Left ventricle myocardium superior (tissue), 1 donor: ENCODE measurements around the gene CDK11A. TPM values are rescaled to one million over a fixed set of nuclear protein-coding genes. Genes with fewer than 3 reads are reported as not detected.
"Not testable (repeated sequence)": the region's sequence is repeated elsewhere in the genome, so short reads cannot be mapped to it uniquely, and the experiment has no call there.

Experiments
- ATAC-seq: fragments of 200-7000 bp; cut with Tn5 transposase; one replicate; pipeline ENCODE4 v1.9.1; 2020; ENCODE audit warnings: mild to moderate bottlenecking, moderate library complexity
- DNase-seq: peaks from one replicate; pipeline ENCODE4 v3.0.0-alpha.2; 2020
- intact Hi-C: fragments of 100-400 bp; cut with micrococcal nuclease; formaldehyde crosslinking; loops from one replicate; pipeline ENCODE4 v1.11.0; 2022
- total RNA-seq: library from RNA; stranded (reverse); fragmentation: NEBNext Ultra II Directional; extraction: Animal tissue kit (Norgen Biotek cat#: 25700); gene quantifications from one replicate; pipeline ENCODE4 v1.2.1, GENCODE V29; 2021
- donor health status: DM: no; HTN: yes; CAD: no; lungs with severe emphysema.

Gene CDK11A
- total RNA-seq, 1 donor from 2014 or later: 22.3 TPM

DNA sequence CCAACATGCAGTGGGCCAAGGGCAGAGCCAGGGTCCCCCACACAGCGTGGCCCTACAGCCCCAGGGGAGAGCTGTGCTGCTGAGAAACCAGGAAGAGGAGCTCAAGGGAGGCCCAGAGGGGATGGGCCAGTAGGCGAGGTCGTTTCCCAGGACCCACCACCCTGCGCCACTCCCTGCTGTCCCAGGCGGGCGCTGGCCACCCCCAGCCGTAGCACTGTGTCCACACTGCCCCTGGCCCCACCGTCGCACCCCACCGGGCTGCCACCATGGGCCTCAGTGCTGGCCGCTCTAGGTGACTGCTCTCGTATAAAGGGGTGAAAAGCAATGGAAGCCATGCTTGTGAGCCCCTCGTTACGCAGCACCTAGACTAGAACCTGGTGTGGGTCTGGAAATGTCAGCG, 31.7 kb upstream of the CDK11A start:
- no peak for ATAC-seq
- intact Hi-C loops: no loop called here
- no peak for DNase-seq

DNA sequence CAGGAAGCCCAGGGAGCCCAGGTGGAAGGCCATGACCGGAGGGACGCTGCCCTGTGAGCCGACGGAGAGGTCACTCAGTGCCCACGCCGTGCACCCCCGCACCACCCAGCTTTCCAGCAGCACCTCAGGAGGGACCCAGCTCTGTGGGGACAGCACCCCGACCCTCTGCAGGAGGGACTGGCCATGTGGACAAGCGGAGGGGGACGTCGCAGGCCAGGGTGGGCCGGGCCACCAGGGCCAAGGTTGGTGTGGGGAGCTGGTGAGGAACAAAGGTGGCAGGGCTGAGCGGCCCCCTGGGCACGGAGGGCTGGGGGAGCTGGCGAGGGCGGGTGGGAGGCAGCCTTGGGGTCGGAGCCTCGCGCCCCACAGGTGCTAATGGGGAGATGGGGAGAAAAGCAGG, 31.3 kb upstream of the CDK11A start:
- no peak for ATAC-seq
- no peak for DNase-seq
- intact Hi-C loops: no loop called here

DNA sequence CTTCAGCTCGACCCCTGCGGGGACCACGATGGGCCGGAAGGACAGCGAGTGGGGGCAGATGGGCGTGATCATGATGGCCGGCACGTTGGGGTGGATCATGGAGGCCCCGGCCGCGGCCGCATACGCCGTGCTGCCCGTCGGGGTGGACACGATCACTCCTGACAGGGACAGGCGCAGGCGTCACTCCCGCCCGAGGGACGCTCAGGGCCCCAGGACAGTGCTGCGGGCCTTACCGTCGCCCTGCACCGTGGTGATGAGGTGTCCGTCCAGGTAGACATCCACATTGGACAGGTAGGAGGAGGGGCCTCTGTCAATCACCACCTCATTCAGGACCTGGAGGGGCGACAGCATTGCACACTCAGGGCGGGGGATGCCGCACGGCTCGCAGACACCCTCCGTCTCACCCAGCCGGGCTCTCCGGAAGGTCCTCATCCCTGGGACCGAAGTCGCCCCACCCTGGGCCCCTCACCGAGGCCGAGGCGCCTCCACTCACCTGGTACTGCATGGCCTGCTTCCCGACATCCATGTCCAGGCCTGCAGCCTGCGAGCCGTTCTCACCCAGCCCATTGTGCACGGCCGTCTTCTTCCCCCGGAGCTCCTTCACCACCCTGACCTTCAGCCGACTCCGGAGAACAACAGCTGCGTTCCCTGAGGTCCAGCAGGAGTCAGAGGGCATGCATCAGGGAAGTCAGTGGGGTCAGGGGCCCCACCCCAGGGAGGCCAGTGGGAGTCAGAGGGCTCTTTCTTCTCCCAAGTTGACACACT, 30.1 kb upstream of the CDK11A start:
- ATAC-seq (no peak), DNase-seq (no peak)
- intact Hi-C loops: no loop called here

DNA sequence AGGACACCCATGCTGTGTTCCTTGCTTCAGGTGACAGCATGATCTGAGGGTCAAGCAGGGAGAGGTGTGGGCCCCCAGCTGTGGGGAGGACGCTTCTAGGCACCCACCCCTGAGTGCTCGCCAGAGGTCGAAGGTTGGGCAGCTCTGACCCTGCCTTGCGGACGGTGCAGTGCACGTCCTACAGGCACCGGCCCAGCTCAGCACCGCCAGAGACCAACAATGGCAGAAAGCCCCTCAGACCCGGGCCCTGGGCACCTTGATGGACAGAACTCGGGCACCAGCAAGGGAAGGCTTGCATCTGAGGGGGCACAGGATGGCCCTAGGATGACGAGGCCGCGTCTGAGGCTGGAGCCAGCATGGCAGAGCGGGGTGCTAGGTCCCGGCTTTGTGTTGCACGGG, 29.4 kb upstream of the CDK11A start:
- intact Hi-C loops: no loop called here
- ATAC-seq: no peak
- no peak for DNase-seq

DNA sequence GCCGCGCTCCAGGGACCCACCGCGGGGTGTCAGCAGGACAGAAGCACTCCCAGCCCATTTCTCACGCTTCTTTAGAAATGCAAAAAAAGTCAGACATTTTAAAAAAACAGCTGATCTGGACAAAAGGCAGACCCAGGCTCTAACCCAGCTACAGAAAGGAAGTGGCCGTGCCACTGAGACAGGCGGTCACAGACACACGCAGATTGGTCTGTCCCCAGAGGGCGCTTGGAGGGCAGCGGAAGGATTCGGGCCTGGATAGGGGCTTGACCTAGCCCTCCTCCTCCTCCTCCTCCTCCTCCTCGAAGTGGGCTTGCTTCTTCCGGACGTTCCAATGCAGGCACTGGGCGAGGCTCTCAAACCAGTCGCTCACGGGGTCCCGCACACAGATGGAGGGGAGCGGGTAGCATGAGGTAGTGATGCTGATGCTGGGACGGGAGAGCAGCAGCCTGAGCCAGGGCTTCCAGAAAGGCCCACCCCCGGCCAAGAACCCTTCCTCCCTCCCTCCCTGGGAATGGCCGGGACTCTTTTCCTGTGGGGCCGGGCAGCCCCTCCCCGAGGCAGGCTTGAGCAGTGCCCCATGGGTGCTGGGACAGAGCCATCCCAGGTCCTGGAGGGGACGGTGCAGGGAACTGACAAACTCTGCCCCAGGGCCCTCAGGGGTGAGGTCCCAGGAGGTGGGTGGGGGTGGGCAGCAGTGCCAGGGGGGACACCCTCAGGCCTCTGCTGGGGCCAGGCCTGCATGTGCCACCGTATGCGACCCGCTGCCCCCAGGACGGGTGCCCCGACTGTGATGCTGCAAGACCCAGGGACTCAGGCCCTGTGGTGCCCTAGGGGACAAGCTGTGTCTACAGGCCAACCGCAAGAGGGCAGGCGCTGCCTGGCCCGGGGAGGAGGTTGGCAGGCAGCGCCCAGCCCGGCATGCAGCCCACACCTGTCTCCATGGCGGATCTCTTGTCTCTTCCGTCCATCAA, 28.8 kb upstream of the CDK11A start:
- ATAC-seq (no peak), DNase-seq (no peak)
- intact Hi-C loops: no loop called here

DNA sequence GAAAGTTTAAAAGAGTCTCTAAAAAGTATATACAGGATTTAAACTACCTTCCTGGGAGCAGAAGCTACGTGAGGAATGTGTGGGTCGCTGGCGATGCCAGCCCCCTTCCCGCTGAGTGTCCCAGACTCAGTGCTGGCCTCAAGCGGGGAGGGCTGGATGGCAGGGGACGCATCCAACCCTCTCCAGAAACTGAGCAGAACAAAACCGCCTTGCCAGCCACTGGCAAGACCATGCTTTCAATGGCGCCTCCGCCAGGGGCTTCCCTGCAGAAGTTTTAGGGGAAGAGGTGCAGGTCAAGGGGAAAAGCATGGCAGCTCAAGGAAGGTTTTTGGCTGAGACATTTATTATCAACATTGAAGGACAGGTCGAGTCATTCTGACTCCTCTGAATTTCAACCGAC, 28.0 kb upstream of the CDK11A start:
- no peak for DNase-seq
- intact Hi-C loops: no loop called here
- ATAC-seq: no peak

DNA sequence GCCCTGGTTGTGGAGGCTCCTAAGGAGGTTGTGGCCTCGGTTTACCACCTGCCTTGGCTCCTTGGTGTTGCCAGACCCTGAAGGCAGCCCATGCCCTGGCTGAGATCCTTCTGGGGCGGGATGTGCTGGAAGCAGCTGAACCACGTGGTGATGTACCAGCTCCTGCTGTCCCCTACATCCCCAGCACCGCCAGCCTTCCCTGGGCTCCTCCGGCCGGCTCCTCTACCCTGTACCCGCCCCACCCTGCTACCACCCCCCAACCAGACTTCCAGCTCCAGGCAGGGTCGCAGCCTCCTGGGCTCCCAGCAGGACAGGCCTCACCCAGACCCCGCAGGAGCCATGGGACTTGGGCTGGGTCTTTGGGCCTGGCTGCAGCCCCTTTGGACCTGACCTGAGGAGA, 25.8 kb upstream of the CDK11A start:
- intact Hi-C loops, ATAC-seq, DNase-seq: not testable (repeated sequence)

DNA sequence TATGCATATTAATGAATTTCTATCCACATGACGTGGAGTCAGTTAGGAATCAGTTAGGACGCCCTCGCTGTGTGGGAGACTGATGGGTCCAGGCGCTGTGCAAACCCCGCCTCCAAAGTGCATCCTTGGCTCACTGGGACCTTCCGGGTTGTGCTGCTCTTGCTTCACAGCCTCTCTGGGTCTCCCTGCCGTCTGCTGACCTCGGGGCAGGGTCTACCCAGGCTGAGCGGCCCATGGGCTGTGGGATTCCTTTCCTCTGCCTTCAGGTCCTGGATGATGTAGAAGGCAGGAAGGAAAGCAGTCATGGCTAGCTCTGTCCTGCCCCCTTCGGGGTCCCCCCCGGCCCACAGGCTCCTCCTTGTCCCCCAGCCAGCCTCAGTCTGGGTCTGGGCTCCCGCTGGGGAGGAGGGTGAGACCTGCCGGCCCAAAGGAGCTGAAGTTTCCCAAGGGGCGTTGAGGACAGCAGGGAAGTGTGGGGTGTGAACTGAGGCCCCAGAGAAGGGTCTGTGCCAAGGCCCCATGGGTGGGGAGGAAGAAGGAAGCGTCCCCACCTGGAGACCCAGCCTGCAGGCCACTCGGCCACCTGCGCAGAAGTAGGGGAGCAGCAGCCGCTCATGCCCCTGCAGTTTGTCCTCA, 24.6 kb upstream of the CDK11A start:
- no peak for DNase-seq
- no peak for ATAC-seq
- intact Hi-C loops: no loop called here

DNA sequence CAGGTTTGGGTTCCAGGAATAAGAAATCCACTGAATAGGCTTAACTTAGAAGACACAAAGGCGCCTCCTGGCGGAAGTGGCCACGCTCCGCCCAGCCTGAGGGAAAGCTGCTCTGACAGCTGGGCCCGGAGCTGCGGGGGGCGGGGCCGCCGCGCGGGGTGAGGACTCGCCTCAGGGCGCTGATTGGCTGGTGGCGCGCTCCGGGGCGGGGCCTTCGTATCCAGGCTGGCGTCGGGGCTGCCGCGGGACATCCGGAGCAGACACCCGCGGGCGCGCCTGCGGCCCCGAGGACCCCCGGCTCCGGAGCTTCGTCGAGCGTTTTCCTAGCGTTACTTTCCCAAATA, 22.4 kb upstream of the CDK11A start:
- ATAC-seq: peak; percentile 92
- not testable (repeated sequence) for DNase-seq

DNA sequence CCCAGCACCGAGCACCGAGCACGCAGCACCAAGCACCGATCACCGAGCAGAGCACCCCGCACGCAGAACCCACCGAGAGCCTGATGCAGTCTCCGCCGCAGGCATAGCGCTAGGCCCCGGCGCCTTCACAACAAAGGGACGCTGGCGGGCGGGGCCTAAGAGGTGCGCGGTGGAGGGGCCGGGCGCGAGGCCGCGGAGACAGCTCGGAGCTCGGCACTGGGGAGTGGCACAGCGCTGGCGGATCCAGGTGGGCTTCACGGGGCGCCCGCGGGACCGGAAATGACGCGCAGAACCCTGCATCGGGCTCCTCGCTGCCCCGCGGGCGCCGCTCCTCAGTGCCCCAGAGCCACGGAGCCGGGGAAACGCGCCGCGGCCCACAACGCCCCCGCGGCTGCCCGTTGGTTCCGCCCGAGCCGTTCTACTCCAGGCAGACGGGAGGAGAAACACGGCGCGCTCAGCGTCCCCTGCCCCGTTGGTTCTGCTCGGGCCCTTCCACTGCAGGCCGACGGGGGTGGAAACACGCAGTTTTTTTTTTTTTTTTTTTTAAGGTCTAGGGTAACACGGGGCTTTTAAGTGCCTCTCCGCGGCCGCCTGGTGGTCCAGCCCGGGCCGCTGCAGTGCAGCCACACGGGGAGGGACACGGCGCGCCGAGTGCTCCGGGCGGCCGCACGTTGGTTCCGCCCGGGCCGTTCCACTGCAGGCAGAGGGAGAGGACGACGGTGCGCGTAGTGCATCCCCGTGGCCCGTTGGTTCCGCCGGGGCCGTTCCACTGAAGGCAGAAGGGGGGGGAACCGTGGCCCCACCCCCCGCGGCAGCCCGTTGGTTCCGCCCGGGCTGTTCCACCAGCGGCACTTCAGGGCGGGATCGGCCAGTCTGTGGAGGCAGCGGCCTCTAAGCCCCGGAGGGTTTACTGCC, 21.8 kb upstream of the CDK11A start:
- peak; percentile 89 for ATAC-seq
- intact Hi-C loops: not testable (repeated sequence)
- peak; percentile 93 for DNase-seq

More for the DNA sequence above, 22.4 kb upstream of the CDK11A start:
- intact Hi-C loops: not testable (repeated sequence)

DNA sequence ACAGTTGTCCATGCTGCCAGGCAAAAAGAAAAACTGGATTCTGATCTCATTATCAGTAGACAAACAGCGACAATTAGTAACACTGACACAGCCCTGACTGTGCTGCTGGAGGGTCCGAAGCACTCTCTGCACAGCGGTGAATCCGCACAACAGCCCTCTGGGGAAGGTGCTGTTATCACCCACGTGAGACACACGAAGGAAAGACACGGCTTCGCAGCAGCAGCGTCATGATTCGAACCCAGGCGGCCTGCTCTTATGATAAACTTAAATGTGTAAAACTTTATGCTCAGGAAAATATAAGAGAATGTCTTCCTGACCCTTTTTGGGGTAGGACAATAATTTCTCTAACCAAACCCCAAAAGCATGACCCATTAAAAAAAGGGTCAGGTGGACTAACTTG, 18.4 kb upstream of the CDK11A start:
- DNase-seq, intact Hi-C loops: not testable (repeated sequence)

DNA sequence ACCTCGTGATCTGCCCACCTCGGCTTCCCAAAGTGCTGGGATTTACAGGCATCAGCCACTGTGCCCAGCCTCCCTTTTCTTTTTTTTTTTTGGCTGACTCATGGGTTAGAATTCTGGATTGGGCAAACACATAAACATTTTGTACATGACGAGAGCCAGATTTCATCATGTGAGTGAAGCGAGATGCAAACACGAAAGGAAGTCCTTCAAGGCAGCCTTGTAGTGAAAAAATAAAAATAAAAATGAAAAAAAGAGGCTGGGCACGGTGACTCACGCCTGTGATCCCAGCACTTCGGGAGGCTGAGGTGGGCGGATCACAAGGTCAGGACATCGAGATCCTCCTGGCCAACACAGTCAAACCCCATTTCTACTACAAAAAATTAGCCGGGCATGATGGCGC, 16.9 kb upstream of the CDK11A start:
- DNase-seq, intact Hi-C loops, ATAC-seq: not testable (repeated sequence)

More for the DNA sequence above, 18.4 kb upstream of the CDK11A start:
- not testable (repeated sequence) for ATAC-seq

DNA sequence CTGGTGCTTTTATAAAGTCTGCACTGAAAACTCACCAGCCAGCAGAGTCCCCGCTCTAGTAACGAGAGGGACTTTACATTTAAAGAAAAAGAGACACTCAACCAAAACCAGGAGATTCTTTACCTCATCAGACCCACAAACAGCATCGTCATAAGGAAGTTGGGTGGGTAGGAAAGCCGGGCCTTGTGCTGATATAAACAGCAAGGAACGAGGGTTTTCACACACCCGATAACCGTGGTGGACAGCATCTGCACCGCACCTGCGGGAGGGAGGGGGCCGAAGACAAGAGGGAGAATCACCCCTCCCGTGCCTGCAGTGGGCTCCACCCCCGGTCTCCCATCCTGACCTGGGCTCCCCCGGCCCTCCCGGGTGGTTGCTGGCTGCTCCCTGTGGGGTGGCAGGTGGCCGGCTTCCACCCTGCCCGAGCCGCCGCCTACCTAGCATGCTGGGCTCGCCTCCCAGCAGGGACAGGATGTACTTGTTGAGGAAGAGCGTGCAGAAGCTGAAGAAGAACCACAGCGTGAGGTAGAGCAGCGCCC, 14.7 kb upstream of the CDK11A start:
- intact Hi-C loops, DNase-seq, ATAC-seq: not testable (repeated sequence)

DNA sequence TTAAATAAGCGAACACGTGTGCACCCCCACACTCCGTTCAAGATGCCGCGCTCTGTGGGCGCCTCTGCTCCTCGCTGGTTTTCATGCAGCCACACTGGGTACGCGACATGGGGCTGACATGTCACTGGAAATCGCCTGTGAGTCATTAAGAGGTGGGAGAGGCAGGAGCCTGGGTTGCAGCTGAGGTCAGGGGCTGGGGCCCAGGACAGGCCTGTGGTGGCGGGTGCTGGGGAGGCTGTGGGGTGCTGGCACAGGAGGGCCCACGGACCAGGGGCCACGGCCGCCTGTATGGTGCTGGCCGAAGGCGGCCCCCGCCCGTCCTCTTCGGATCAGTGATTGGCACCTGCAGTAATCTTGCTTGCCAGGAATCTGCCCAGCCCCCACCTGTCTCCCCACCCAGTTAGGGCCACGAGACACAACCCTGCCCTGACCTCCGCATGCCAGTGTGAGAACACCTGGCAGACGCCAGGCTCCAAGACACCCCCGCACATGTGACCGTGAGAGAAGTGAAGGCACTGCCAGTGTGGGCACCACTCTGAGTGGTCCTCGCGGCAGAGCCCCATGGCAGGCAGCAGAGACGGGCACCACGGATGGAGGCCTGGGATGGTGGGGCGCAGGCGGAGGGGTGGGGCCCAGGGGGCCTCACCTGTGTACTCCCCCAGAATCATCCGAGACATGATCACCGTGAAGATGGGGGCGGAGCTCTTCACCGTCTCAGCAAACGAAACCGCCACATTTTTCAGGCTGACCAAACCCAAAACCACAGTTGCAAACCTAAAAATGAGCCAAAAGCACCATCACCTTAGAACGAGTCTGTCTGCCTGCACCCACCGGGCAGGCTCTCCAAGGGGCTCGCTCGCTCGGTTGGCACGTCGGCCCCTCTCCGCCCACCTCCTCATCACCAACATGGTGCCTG, 13.8 kb upstream of the CDK11A start:
- DNase-seq, intact Hi-C loops, ATAC-seq: not testable (repeated sequence)

DNA sequence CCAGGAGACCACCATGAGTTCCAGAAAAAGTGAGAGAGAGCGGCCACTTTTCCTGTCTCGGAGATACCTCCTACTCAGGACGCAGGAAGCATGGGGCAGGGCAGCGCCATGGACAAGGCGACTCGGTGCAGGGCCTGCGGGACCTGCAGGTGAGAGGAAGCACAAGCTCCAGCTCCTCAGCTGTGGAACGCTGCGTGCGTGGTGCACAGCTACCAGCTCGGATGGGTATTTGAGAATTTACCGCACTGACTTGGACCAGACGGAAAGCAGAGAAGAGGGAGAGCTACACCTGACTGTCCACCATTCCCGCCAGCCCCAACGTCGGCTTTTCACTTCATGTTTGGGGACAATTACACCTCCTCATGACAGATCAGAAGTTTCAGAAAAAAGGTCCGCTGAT, 8.2 kb upstream of the CDK11A start:
- DNase-seq (no peak), ATAC-seq (no peak)
- intact Hi-C loops: no loop called here

DNA sequence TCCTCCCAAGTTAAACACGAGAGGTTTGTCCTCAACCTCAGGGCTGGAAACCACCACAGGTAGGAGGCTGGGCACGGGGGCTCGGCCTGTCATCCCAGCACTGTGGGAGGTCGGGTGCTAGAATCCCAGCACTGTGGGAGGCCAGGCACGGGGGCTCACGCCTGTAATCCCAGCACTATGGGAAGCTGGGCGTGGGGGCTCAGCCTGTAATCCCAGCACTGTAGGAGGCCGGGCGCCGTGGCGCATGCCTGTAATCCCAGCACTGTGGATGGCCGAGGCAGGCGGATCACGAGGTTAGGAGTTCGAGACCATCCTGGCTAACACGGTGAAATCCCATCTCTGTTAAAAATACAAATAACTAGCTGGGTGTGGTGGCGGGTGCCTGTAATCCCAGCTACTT, 6.7 kb upstream of the CDK11A start:
- intact Hi-C loops: no loop called here
- ATAC-seq: no peak
- no peak for DNase-seq

DNA sequence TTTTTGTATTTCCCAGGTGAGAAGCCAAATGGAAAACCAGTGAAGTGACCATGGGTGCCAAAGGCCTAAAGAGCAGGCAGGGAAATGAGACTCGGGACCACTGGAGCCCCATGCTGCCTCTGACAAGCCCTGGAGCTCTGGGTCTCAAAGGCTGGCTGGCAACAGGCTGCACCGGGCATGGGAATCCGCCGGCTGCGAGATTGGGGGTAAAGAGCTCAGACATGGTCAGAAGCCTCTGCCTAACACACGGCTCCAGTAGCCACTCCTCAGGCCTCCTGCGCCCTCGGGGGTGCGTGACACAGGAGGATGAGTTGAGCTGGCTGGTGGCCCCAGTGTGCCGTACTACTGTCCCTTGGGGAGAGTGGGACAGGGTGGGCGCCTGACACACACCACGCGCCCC, 6.1 kb upstream of the CDK11A start:
- intact Hi-C loops, ATAC-seq, DNase-seq: not testable (repeated sequence)
